SU-DHL-6 (cell line): Measurements from ENCODE around the gene INTS6.

Source experiments
- H2AFZ ChIP-seq: fragments of 200-600 bp; sonication (generic); 2 replicates; pipeline ENCODE4 v1.6.1; 2014; ENCODE audit warnings: low read depth, mild to moderate bottlenecking, moderate library complexity, mixed read lengths, antibody characterized with exemption, low read length; ENCODE audit not compliant: severe bottlenecking
- H3F3A ChIP-seq: fragments of 200-600 bp; shearing (Covaris generic); 2 replicates; pipeline ENCODE4 v1.6.0; 2016; ENCODE audit warnings: antibody characterized with exemption, mild to moderate bottlenecking; ENCODE audit not compliant: insufficient read depth
- H3K27ac ChIP-seq: fragments of 200-600 bp; sonication (generic); 2 replicates; pipeline ENCODE4 v1.5.1; 2016; ENCODE audit warnings: low read depth, mild to moderate bottlenecking, low read length, moderate library complexity, mixed read lengths
- H3K27me3 ChIP-seq: fragments of 200-600 bp; sonication (generic), shearing (Covaris generic); 2 replicates; pipeline ENCODE4 v1.6.0; 2014; ENCODE audit warnings: mild to moderate bottlenecking, low read length
- H3K36me3 ChIP-seq: fragments of 200-600 bp; sonication (generic); 2 replicates; pipeline ENCODE4 v1.6.1; 2014; ENCODE audit warnings: mild to moderate bottlenecking, low read length, mixed read lengths
- H3K4me2 ChIP-seq: fragments of 300-600, 200-600 bp; shearing (Covaris generic), sonication (generic); 2 replicates; pipeline ENCODE4 v1.6.0; 2014; ENCODE audit warnings: low read length, low read depth, mild to moderate bottlenecking; ENCODE audit not compliant: poor library complexity, severe bottlenecking
- H3K4me3 ChIP-seq: fragments of 200-600 bp; sonication (generic); 2 replicates; pipeline ENCODE4 v1.5.1; 2014; ENCODE audit warnings: antibody characterized with exemption, low read length, mild to moderate bottlenecking, mixed read lengths; ENCODE audit not compliant: insufficient read depth, poor library complexity, severe bottlenecking
- H3K79me2 ChIP-seq: fragments of 200-600 bp; sonication (generic); 2 replicates; pipeline ENCODE4 v1.6.1; 2014; ENCODE audit warnings: mild to moderate bottlenecking, low read length, moderate library complexity; ENCODE audit not compliant: insufficient read depth
- H3K9ac ChIP-seq: fragments of 200-600 bp; sonication (generic); 2 replicates; pipeline ENCODE4 v1.7.0; 2014; ENCODE audit warnings: mild to moderate bottlenecking, low read length
- H3K9me2 ChIP-seq: fragments of 200-600 bp; sonication (generic); replicated peaks from 2 replicates; pipeline ENCODE4 v1.6.1; 2014; ENCODE audit warnings: low read length; ENCODE audit not compliant: insufficient read depth
- H3K9me3 ChIP-seq: fragments of 200-600 bp; sonication (generic); 2 replicates; pipeline ENCODE4 v1.6.1; 2014; ENCODE audit warnings: low read length, mixed read lengths; ENCODE audit not compliant: insufficient read depth
- H4K20me1 ChIP-seq: fragments of 200-600 bp; sonication (generic); 2 replicates; pipeline ENCODE4 v1.6.1; 2014; ENCODE audit warnings: low read depth, mild to moderate bottlenecking, antibody characterized with exemption, low read length, moderate library complexity, mixed read lengths
- EZH2phosphoT487 ChIP-seq: fragments of 200-600 bp; sonication (generic), shearing (Covaris generic); conservative IDR thresholded peaks from 2 replicates; pipeline ENCODE4 v1.6.1; 2018; ENCODE audit warnings: mild to moderate bottlenecking, antibody characterized with exemption, low read length, moderate library complexity, mixed read lengths
- TF ChIP-seq, protein P1 (sequence below): fragments of 200-600 bp; sonication (generic); IDR thresholded peaks from one replicate; pipeline ENCODE4 v1.5.1; 2017; ENCODE audit warnings: antibody characterized with exemption, mild to moderate bottlenecking, low read length, moderate library complexity; ENCODE audit not compliant: insufficient read depth, poor library complexity, severe bottlenecking

Gene INTS6

DNA sequence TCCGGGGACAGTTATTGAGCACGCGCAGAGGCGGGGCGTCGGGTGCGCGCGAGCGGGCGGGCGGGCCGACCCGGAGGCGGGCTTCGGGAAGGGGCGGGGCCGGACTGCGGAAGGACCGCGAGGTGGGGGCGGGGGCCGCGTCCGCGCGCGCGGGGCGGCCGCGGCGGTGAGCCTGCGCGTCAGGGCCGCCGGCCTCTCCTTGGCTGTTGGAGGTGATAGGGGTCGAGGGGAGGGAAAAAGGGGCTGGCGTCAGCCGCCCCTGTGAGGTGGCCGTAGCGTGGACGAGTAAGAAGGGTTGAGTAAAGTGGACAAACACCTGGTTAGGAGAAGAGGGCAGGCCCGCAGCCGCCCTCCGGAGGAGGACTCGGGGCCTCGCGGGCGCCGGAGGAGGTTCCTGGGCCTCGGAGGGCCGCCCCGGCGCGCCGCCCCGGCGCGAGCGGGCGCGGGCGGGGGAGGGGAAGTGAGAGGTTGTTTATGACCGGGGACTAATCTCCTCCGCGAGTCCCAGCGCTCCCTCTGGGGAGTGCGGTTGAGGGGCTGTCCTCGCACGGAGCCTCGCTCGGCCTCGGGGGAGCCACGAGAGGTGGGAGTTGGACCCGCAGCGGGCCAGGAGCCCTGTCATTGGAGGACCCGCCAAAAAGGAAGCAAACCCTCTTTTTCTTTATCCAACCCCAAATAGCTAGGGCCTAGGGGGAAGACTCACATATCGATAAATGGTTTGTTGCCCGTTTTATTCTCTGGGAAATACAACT, 547 bp upstream of the INTS6 start:
- no peaks in the 10 kb centered on the region for H3K9me2 ChIP-seq
- peak overlapping the region; percentile 91 for H2AFZ ChIP-seq
- TF ChIP-seq, protein P1, sequence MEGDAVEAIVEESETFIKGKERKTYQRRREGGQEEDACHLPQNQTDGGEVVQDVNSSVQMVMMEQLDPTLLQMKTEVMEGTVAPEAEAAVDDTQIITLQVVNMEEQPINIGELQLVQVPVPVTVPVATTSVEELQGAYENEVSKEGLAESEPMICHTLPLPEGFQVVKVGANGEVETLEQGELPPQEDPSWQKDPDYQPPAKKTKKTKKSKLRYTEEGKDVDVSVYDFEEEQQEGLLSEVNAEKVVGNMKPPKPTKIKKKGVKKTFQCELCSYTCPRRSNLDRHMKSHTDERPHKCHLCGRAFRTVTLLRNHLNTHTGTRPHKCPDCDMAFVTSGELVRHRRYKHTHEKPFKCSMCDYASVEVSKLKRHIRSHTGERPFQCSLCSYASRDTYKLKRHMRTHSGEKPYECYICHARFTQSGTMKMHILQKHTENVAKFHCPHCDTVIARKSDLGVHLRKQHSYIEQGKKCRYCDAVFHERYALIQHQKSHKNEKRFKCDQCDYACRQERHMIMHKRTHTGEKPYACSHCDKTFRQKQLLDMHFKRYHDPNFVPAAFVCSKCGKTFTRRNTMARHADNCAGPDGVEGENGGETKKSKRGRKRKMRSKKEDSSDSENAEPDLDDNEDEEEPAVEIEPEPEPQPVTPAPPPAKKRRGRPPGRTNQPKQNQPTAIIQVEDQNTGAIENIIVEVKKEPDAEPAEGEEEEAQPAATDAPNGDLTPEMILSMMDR, result no peak
- TF ChIP-seq EZH2phosphoT487, result no peak

DNA sequence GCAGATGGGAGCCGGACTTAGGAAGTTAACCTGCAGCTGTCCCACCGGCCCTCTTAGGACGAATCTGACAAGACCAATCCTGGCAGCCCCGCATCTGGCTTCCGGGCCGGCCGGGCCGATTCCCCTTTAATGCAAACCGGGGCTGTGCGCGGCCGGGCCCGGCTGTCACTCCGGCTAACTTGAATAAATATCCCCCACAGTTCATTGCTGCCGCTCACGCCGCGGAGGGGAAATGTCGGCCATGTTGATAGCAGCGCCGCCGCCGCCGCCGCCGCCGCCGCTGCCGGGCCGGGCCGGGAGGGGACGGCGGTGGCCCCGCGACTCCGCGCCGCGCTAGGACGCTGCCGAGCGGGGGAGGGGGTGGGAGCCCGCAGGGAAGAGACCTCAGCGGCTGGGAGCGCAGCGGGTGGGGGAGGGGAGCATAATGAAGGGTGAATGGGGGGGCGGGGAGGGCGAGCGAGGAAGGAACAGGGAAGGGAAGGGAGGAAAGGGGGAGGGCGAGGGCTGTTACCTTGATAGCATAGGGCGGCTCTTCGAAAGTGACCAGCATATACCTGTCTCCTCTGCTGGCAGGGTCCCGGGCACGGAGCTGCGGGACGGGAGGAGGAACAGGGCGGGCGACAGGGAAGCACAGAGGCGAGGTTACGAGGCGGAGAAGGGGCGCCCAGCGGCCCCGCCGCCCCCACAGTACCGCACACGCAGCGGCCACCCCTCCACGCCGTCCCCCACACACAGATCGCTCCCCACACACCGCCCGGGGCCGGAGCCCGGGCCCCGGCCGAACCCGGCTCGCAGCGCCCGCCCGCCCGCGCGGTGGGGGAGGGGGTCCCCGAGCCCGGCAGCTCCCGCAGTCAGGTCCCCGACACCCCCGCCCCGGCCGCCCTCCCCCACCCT, 1.1 kb downstream of the INTS6 start:
- peaks cover 51% of the 10 kb centered on the region for H3K36me3 ChIP-seq

More for the DNA sequence above, 547 bp upstream of the INTS6 start:
- Histone ChIP-seq H3K36me3 (peaks cover 44% of the 10 kb centered on the region), H3K9ac (peak overlapping the region; percentile 93), H3F3A (peaks cover 33% of the 10 kb centered on the region; the same call in 1 of the 2 replicates), H4K20me1 (no peaks in the 10 kb centered on the region), H3K27ac (peak overlapping the region; percentile 87), H3K4me2 (peak overlapping the region; percentile 98), H3K9me3 (0 out of 2 replicates have a peak, but pooled peaks cover 12% of the 10 kb centered on the region), H3K27me3 (no peaks in the 10 kb centered on the region), H3K79me2 (peaks cover 7% of the 10 kb centered on the region; the same call in 1 of the 2 replicates), H3K4me3 (peak overlapping the region; percentile 84)

DNA sequence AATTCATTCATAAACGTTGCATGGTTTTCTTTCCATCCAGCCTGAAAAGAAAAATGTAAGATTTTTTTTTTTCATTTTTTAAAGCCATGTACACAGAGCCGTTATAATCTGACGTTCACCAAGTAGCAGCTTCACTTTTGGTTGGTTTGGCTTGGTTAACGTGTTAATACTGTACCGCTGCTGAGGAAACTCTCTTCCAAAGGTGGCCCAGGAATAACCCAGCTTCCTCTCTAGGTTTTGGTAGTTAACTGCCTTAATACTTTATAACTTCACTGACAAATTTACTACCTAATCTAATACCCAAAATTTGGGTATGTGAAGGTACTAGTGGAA, 1.7 kb downstream of the INTS6 start:
- H2AFZ ChIP-seq, result peak overlapping the region; percentile 62
- peak overlapping the region; percentile 83 for H3K4me3 ChIP-seq
- H3K36me3 ChIP-seq, result peaks cover 57% of the 10 kb centered on the region
- peaks cover 33% of the 10 kb centered on the region; the same call in 1 of the 2 replicates for H3F3A ChIP-seq
- TF ChIP-seq EZH2phosphoT487, result no peak
- TF ChIP-seq, protein P1, result no peak
- peak overlapping the region; percentile 89 for H3K9ac ChIP-seq
- 0 out of 2 replicates have a peak, but pooled peaks cover 11% of the 10 kb centered on the region for H3K9me3 ChIP-seq
- no peaks in the 10 kb centered on the region for H4K20me1 ChIP-seq
- H3K79me2 ChIP-seq, result peaks cover 7% of the 10 kb centered on the region; the same call in 1 of the 2 replicates
- H3K27ac ChIP-seq, result peak overlapping the region; percentile 85
- peak overlapping the region; percentile 86 for H3K4me2 ChIP-seq
- H3K27me3 ChIP-seq, result no peaks in the 10 kb centered on the region
- no peaks in the 10 kb centered on the region for H3K9me2 ChIP-seq

More for the DNA sequence above, 1.1 kb downstream of the INTS6 start:
- Histone ChIP-seq H3K4me3 (peak overlapping the region; percentile 83), H4K20me1 (no peaks in the 10 kb centered on the region), H3K27me3 (no peaks in the 10 kb centered on the region), H3K9me2 (no peaks in the 10 kb centered on the region), H3K27ac (peak overlapping the region; percentile 85), H3K79me2 (peaks cover 7% of the 10 kb centered on the region; the same call in 1 of the 2 replicates), H3K9ac (peak overlapping the region; percentile 89), H2AFZ (peak overlapping the region; percentile 62), H3F3A (peaks cover 33% of the 10 kb centered on the region; the same call in 1 of the 2 replicates), H3K4me2 (peak overlapping the region; percentile 86), H3K9me3 (0 out of 2 replicates have a peak, but pooled peaks cover 12% of the 10 kb centered on the region)
- TF ChIP-seq EZH2phosphoT487, result no peak
- TF ChIP-seq, protein P1, result no peak
